ENCODE data around the gene C7orf57.

- peak; percentile 92 to 100 (median 98) for TF ChIP-seq CTCF (IDR thresholded peaks at IDR 0.05)
- no peak for TF ChIP-seq POLR2AphosphoS5 (IDR thresholded peaks at IDR 0.05)
Measured at GRCh38 chr7:48109848-48110663, 74.7 kb downstream of the C7orf57 start.
